Adrenal gland (tissue), 12 donors: Measurements from ENCODE around the gene LRRC4C. TPM values are rescaled to one million over a fixed set of nuclear protein-coding genes. Genes with fewer than 3 reads are reported as not detected.
A peak's percentile ranks its signal among the peaks of the same experiment; 100 is the strongest.

Experiments
- DNase-seq, 7 donors: peaks; one replicate each; pipeline ENCODE4 v3.0.0-alpha.2; 2019 to 2020
- H3K27ac ChIP-seq, 5 donors: fragments of 200-600 bp; sonication (generic) in 4 of 5; 1 replicate in 3 of 5; 2 replicates in 2 of 5; pipeline versions ENCODE4 v1.5.1 to v1.8.0; 2016 to 2020; ENCODE audit warnings: mild to moderate bottlenecking in 1 of 5
- H3K27me3 ChIP-seq: fragments of 200-600 bp; 2 replicates; pipeline ENCODE4 v1.8.0; 2021
- H3K36me3 ChIP-seq, 2 donors: fragments of 200-600 bp; replicated peaks in 1 of 2; 1 replicate in 1 of 2; 2 replicates in 1 of 2; pipeline versions ENCODE4 v1.5.1 to v1.8.0; 2018 to 2022
- H3K4me1 ChIP-seq, 2 donors: fragments of 200-600 bp; replicated peaks in 1 of 2; 1 replicate in 1 of 2; 2 replicates in 1 of 2; pipeline versions ENCODE4 v1.5.1 to v1.8.0; 2018 to 2021
- H3K4me3 ChIP-seq, 4 donors: fragments of 200-600 bp; sonication (generic) in 3 of 4; one replicate each; pipeline ENCODE4 v1.5.1; 2016 to 2018
- H3K9me3 ChIP-seq, 3 donors: fragments of 200-600 bp; sonication (generic) in 1 of 3; replicated peaks in 1 of 3; 1 replicate in 2 of 3; 2 replicates in 1 of 3; pipeline versions ENCODE4 v1.5.1 to v1.8.0; 2016 to 2021
- CTCF ChIP-seq, 6 experiments: fragments of 450-650 bp in 4 of 6; fragments of 200-600 bp in 2 of 6; sonication (generic) in 1 of 6; IDR thresholded peaks; 1 replicate in 5 of 6; 2 replicates in 1 of 6; pipeline versions ENCODE4 v1.5.1 to v1.8.0; 2016 to 2021; ENCODE audit warnings: antibody characterized with exemption in 6 of 6, mild to moderate bottlenecking in 2 of 6, moderate library complexity in 1 of 6
- POLR2A ChIP-seq, 2 donors: fragments of 450-650 bp; IDR thresholded peaks; one replicate each; pipeline ENCODE4 v1.6.1; 2017; ENCODE audit warnings: antibody characterized with exemption in 2 of 2, mild to moderate bottlenecking in 2 of 2, moderate library complexity in 1 of 2
- WGBS, 4 donors: extraction: QIAGEN DNeasy Blood & Tissue Kit in 2 of 4; methylation state at CpG; one replicate each; pipeline versions ENCODE4 v1.1.5 to v1.1.7; 2013 to 2017; 5-methylcytosine and 5-hydroxymethylcytosine counted together
- intact Hi-C, 2 donors: fragments of 100-400 bp; cut with DNase I; formaldehyde crosslinking; loops; one replicate each; pipeline versions ENCODE4 v1.14.1 to v1.15.0; 2022 to 2023
- polyA plus RNA-seq, 3 donors: library from polyadenylated mRNA; stranded (reverse); fragments of 200-250 nt in 2 of 3; fragments of 350-450 nt in 1 of 3; fragmentation: Illumina TruSeq in 1 of 3; extraction: RNeasy Lipid Tissue Mini Kit (QIAGEN cat#74804) in 1 of 3; gene quantifications; one replicate each; pipeline ENCODE4 v1.2.3, GENCODE V29; 2013 to 2014
- total RNA-seq, 9 donors: library from RNA; depleted of rRNA in 4 of 9; stranded (reverse); fragments of >200 nt in 4 of 9; fragments of 120-200 nt in 1 of 9; fragmentation: NEBNext Ultra II Directional in 1 of 9; extraction: Animal tissue kit (Norgen Biotek cat#: 25700) in 1 of 9; gene quantifications; one replicate each; pipeline versions ENCODE4 v1.1.0 to v1.2.4, GENCODE V29; 2013 to 2023
- donor health status: healthy with polysubstance abuse.
- donor health status: Bipolar disorder and iron deficiency.
- donor health status: DM: yes; HTN: yes; CAD: no.
- donor health status: DM: no; HTN: no; CAD: no.
- donor health status: DM: no; HTN: no; CAD: no.
- donor health status: DM: yes; HTN: yes; CAD: no.

Gene LRRC4C
- total and polyA plus RNA-seq, 12 donors: 1.0 to 10.6 (median 5.5) TPM

DNA sequence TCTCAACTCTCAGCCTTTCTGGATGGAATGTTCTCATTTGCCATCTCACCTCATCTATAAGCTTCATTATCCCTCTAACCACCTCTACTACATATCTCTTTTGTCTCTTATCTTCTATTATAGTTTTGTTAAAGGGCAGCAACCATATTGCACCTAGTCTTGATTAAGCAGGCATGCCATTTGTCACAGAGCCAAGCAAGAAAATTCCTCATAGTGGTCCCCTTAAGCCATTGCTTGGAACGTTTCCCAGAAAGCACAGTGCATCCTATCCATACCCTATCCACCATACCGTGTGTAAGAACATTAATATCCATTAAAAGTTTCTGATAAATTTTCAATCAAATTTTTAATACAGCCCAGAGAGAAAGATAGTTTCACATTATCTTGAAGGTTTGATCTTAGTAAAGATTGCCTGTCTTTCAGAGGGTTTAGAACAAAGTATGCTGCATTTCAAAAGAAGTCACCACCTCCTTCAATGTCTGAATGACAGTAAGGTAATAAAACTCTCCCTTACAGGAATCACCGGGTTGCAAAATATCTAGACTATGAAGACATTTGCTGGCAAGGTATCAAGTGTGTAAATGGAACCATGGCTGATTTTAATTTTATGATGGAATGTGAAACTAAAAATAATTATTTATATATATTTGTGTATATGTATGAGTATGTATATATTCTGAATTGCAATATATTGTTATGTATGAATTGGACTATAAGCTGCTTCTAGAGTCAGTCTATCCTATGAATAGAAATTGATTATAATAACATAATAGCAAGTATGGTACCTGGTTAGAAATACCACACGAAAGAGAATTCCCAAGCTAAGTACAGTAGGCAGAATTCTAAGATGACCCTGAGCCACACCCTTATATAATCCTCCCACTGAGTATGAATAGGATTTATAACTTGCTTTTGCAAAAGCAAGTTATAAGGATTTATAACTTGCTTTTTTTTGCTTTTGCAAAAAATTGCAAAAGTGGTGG lies 1296.3 kb downstream of the LRRC4C start:
- no peaks in the 10 kb centered on the region for H3K36me3 ChIP-seq
- no peak overlapping the region for H3K27ac ChIP-seq
- no peak for DNase-seq
- intact Hi-C loops: no loop called here
- H3K9me3 ChIP-seq: no peaks in the 10 kb centered on the region
- 46 to 65% (median 49%) methylated on average over 4 of the region's 4 CpGs for WGBS, 4 donors
- TF ChIP-seq CTCF (IDR thresholded peaks at IDR 0.05) (no peak), POLR2A (IDR thresholded peaks at IDR 0.05) (no peak)
- H3K27me3 ChIP-seq: no peaks in the 10 kb centered on the region
- H3K4me1 ChIP-seq: no peaks in the 10 kb centered on the region
- H3K4me3 ChIP-seq: no peak overlapping the region

GRCh38 chr11:40161854-40162410 lies 1297.5 kb downstream of the LRRC4C start:
- intact Hi-C loops: no loop called here
- TF ChIP-seq POLR2A (IDR thresholded peaks at IDR 0.05) (no peak), CTCF (IDR thresholded peaks at IDR 0.05) (no peak)
- peak in 4 of 7 donors; percentile 12 to 33 (median 20) for DNase-seq
- 32 to 42% (median 34%) methylated on average over 5 of the region's 5 CpGs for WGBS, 4 donors
- Histone ChIP-seq H3K27ac (no peak overlapping the region), H3K27me3 (no peaks in the 10 kb centered on the region), H3K4me3 (no peak overlapping the region), H3K4me1 (no peaks in the 10 kb centered on the region), H3K9me3 (no peaks in the 10 kb centered on the region), H3K36me3 (no peaks in the 10 kb centered on the region)

- DNase-seq: no peak
- Histone ChIP-seq H3K4me3 (no peak overlapping the region), H3K27ac (no peak overlapping the region), H3K4me1 (no peaks in the 10 kb centered on the region), H3K36me3 (no peaks in the 10 kb centered on the region), H3K9me3 (peaks cover 0 to 4% (median 0%) of the 10 kb centered on the region in 3 donors), H3K27me3 (no peaks in the 10 kb centered on the region)
- 71 to 77% (median 75%) methylated on average over 3 of the region's 3 CpGs for WGBS, 4 donors
- TF ChIP-seq POLR2A (IDR thresholded peaks at IDR 0.05) (no peak), CTCF (IDR thresholded peaks at IDR 0.05) (no peak)
- intact Hi-C loops: no loop called here
Measured at GRCh38 chr11:40160418-40160817, 1299.0 kb downstream of the LRRC4C start.

GRCh38 chr11:40149721-40150120 lies 1309.7 kb downstream of the LRRC4C start:
- Histone ChIP-seq H3K4me1 (no peaks in the 10 kb centered on the region), H3K4me3 (no peak overlapping the region), H3K9me3 (peaks cover 0 to 3% (median 0%) of the 10 kb centered on the region in 3 donors), H3K27me3 (no peaks in the 10 kb centered on the region), H3K27ac (no peak overlapping the region), H3K36me3 (no peaks in the 10 kb centered on the region)
- intact Hi-C loops: no loop called here
- DNase-seq: no peak
- no peak for TF ChIP-seq POLR2A (IDR thresholded peaks at IDR 0.05)
- TF ChIP-seq CTCF (IDR thresholded peaks at IDR 0.05): no peak
